ENCODE data around the gene TCAIM.

TCAIM gene

GRCh38 chr3:44338010-44338827 is at the start of gene TCAIM:
TCAIM (plus strand) TSS chr3:44338766; CDS start chr3:44354783, 16,017 bp downstream.
- peak; percentile 95 for DNase-seq

- no peak for DNase-seq
Measured at GRCh38 chr3:44289882-44290462, 48.6 kb upstream of the TCAIM start.

- DNase-seq: no peak
Measured at GRCh38 chr3:44292276-44292675, 46.3 kb upstream of the TCAIM start.

GRCh38 chr3:44292947-44293346 is 45.6 kb upstream of the TCAIM start:
- DNase-seq: no peak

GRCh38 chr3:44297255-44297654 is 41.3 kb upstream of the TCAIM start:
- DNase-seq: no peak

- no peak for DNase-seq
Measured at GRCh38 chr3:44301746-44302145, 36.8 kb upstream of the TCAIM start.

GRCh38 chr3:44309500-44309899 is 29.1 kb upstream of the TCAIM start:
- no peak for DNase-seq

GRCh38 chr3:44318891-44319311 is 19.7 kb upstream of the TCAIM start:
- peak; percentile 50 for DNase-seq

- DNase-seq: no peak
Measured at GRCh38 chr3:44321335-44321734, 17.2 kb upstream of the TCAIM start.

- DNase-seq: peak; percentile 48
Measured at GRCh38 chr3:44323341-44323955, 15.1 kb upstream of the TCAIM start.

- no peak for DNase-seq
Measured at GRCh38 chr3:44324584-44324983, 14.0 kb upstream of the TCAIM start.

- peak; percentile 36 for DNase-seq
Measured at GRCh38 chr3:44326019-44326418, 12.5 kb upstream of the TCAIM start.

GRCh38 chr3:44326515-44326914 is 12.1 kb upstream of the TCAIM start:
- DNase-seq: no peak

- DNase-seq: no peak
Measured at GRCh38 chr3:44329946-44330345, 8.6 kb upstream of the TCAIM start.

- no peak for DNase-seq
Measured at GRCh38 chr3:44330444-44330843, 8.1 kb upstream of the TCAIM start.

- DNase-seq: no peak
Measured at GRCh38 chr3:44334326-44334725, 4.2 kb upstream of the TCAIM start.

GRCh38 chr3:44337248-44337785 is 1.2 kb upstream of the TCAIM start:
- no peak for DNase-seq

GRCh38 chr3:44338828-44339127 is 212 bp downstream of the TCAIM start:
- DNase-seq: no peak

GRCh38 chr3:44339181-44340057 is 853 bp downstream of the TCAIM start:
- DNase-seq: no peak

- DNase-seq: peak; percentile 60
Measured at GRCh38 chr3:44340058-44340395, 1.5 kb downstream of the TCAIM start.

- DNase-seq: no peak
Measured at GRCh38 chr3:44342176-44342790, 3.7 kb downstream of the TCAIM start.

- DNase-seq: no peak
Measured at GRCh38 chr3:44343421-44343820, 4.9 kb downstream of the TCAIM start.

- peak; percentile 16 for DNase-seq
Measured at GRCh38 chr3:44346590-44346989, 8.0 kb downstream of the TCAIM start.
